Duodenal mucosa (tissue), 2 donors: ENCODE results near the gene PTGER3.

ENCODE experiments used
- H3K27ac ChIP-seq: one replicate; pipeline ENCODE4 v1.7.0; 2013; ENCODE audit warnings: low read depth, low read length
- H3K27me3 ChIP-seq, 2 donors: one replicate each; pipeline ENCODE4 v1.7.0; 2013; ENCODE audit warnings: low read length in 2 of 2, control low read depth in 1 of 2; ENCODE audit not compliant: insufficient read depth in 2 of 2, control insufficient read depth in 1 of 2
- H3K36me3 ChIP-seq, 2 donors: one replicate each; pipeline ENCODE4 v1.7.0; 2013; ENCODE audit warnings: low read length in 2 of 2, control low read depth in 1 of 2; ENCODE audit not compliant: insufficient read depth in 2 of 2, control insufficient read depth in 1 of 2
- H3K4me1 ChIP-seq, 2 donors: one replicate each; pipeline ENCODE4 v1.7.0; 2013; ENCODE audit warnings: low read length in 2 of 2, control low read depth in 1 of 2; ENCODE audit not compliant: insufficient read depth in 2 of 2, control insufficient read depth in 1 of 2
- H3K4me3 ChIP-seq, 2 donors: one replicate each; pipeline ENCODE4 v1.7.0; 2013; ENCODE audit warnings: low read length in 2 of 2, low read depth in 1 of 2
- H3K9ac ChIP-seq, 2 donors: one replicate each; pipeline ENCODE4 v1.7.0; 2013; ENCODE audit warnings: low read length in 2 of 2, low read depth in 1 of 2
- H3K9me3 ChIP-seq, 2 donors: one replicate each; pipeline ENCODE4 v1.7.0; 2013; ENCODE audit warnings: low read length in 2 of 2, control low read depth in 1 of 2; ENCODE audit not compliant: control insufficient read depth in 1 of 2

The PTGER3 gene

DNA sequence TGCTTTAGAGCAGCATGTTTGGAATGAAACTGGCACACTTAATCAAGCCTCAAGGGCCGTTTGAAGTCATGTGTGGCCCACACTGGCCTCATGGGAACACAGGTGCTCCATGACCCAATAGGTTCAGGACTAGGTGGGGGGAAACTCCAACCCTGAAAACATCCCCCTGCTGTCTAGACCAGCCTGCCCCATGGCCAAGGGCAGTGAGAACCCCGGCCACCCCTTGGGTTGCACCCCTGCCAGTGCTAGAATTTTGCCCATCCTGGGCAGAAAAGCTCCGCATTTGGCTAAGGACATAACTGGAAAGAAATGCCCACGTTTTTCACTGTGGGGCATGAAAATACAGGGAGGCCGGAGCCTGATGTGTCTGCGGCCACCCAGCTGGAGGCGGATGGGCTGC lies 6.1 kb upstream of the PTGER3 start:
- no peak overlapping the region for H3K9ac ChIP-seq
- H3K36me3 ChIP-seq: peaks cover 0 to 6% of the 10 kb centered on the region in 2 donors
- no peak overlapping the region for H3K27ac ChIP-seq
- H3K9me3 ChIP-seq: no peaks in the 10 kb centered on the region
- no peaks in the 10 kb centered on the region for H3K4me1 ChIP-seq
- peaks cover 4 to 9% of the 10 kb centered on the region in 2 donors for H3K27me3 ChIP-seq
- H3K4me3 ChIP-seq: no peak overlapping the region

DNA sequence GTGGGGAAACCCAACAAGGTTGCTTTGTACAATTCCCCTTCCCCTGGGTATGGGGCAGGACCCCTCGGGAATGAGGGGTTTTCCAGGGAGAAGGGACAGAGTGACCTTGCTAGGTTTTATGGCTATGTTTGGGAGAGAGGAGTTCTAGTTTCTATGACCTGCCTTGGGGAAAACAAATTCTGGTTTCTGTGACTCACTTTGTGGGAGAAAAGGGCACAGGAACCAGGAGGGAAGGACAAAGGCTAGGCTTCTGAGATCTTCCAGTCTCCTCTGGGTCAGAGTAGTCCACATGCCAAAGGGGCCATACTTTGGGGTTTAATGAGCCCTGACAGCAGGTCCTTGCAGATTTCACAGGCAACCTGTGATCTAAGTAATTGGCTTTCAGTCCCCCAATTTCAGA lies 5.5 kb upstream of the PTGER3 start:
- Histone ChIP-seq H3K27ac (no peak overlapping the region), H3K27me3 (peaks cover 4 to 15% of the 10 kb centered on the region in 2 donors), H3K36me3 (peaks cover 0 to 4% of the 10 kb centered on the region in 2 donors), H3K4me1 (no peaks in the 10 kb centered on the region), H3K9ac (no peak overlapping the region), H3K9me3 (no peaks in the 10 kb centered on the region), H3K4me3 (no peak overlapping the region)

DNA sequence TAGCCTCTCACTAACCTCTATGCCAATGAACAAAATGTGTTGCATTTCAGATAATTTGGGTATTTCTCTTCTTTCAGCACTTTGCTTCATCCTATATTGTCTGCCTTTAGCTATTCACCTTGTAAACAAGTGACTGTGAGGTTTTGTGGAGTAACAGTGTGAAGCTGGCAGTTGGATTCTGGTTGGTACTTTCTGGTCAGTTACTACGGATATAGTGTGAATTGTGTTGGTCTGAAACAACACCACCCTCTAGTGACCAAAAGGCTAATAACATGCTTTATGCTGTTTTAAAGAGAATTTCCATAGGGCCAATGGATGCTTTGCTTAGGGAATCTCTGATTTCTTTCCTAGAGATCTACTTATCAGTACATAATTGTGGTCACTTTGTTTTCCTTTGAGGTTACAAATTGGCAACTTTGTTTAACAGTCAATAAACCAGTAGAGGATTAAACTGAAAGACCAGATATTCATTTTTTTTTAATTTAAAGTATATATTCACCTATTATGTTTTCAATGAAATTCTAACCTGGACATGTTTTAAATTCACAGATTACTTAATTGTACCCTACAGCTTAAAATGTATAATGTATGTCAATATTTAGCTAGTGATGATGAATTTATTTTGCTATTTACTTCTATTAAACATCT lies 2.5 kb upstream of the PTGER3 start:
- H3K9ac ChIP-seq: no peak overlapping the region
- H3K9me3 ChIP-seq: no peaks in the 10 kb centered on the region
- peaks cover 5 to 17% of the 10 kb centered on the region in 2 donors for H3K4me1 ChIP-seq
- H3K27ac ChIP-seq: no peak overlapping the region
- no peak overlapping the region for H3K4me3 ChIP-seq
- H3K27me3 ChIP-seq: peaks cover 30 to 38% of the 10 kb centered on the region in 2 donors
- no peaks in the 10 kb centered on the region for H3K36me3 ChIP-seq

DNA sequence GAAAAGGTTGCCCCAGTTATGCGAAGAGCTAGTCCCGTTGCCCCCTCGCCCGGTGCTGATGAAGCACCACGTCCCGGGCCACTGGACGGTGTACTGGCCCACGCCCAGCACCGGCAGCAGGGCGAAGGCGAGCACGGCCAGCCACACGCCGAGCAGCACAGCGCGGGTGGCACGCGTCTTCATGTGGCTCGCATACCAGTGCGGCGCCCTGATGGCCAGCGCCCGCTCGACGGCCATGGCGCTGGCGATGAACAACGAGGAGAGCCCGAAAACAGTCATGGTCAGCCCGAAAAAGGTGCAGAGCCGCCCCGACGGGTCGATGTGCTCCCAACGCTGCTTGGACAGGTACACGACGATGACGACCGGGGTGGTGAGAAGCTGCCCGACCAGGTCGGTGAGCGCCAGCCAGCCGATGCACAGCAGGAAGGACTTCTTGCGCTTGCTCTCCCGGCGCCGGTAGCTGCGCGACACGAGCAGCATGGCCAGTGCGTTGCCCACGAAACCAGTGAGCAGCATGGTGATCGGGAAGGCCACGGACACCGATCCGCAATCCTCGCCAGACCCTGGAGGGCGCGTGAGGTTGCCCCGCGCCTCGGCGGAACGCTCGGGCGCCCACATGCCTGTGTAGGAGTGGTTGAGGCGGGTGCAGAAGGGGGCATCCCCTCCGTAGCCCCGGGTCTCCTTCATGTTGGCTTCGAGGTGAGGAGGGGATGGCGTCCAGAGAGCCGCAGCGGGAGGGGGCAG lies 553 bp downstream of the PTGER3 start:
- Histone ChIP-seq H3K27ac (no peak overlapping the region), H3K4me3 (peak overlapping the region; percentile 54 to 64), H3K4me1 (peaks cover 5 to 17% of the 10 kb centered on the region in 2 donors), H3K27me3 (peaks cover 30 to 38% of the 10 kb centered on the region in 2 donors), H3K9ac (no peak overlapping the region), H3K9me3 (no peaks in the 10 kb centered on the region), H3K36me3 (no peaks in the 10 kb centered on the region)

DNA sequence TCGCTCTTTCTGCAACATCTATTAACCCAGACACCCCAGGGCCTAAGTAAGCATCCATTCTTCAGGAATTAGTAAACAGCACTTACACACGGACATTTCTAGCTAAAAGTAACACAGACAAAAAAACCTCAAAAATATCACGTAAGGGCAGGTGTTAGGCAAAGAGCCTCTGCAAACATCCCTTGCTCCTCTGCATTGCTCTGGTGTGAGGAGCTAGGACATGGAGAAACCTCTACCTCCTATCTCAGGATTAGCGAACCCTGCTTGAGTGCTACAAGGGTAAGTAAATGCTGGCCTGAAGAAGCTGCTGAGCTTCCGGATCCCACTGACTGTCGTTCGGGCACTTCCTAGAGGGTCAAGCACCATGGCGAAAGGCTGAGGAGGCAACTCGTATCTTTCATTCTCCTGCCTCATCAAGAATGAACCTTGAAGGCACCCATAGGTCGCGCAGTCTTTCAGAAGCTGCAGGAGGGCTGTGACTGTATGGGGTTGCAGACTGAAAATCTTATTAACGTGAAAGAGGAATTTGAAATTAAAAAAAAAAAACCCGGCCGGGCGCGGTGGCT lies 2.1 kb downstream of the PTGER3 start:
- H3K27me3 ChIP-seq: peaks cover 30 to 42% of the 10 kb centered on the region in 2 donors
- H3K9ac ChIP-seq: no peak overlapping the region
- no peaks in the 10 kb centered on the region for H3K9me3 ChIP-seq
- no peak overlapping the region for H3K4me3 ChIP-seq
- no peak overlapping the region for H3K27ac ChIP-seq
- no peaks in the 10 kb centered on the region for H3K36me3 ChIP-seq
- peaks cover 5 to 17% of the 10 kb centered on the region in 2 donors for H3K4me1 ChIP-seq

DNA sequence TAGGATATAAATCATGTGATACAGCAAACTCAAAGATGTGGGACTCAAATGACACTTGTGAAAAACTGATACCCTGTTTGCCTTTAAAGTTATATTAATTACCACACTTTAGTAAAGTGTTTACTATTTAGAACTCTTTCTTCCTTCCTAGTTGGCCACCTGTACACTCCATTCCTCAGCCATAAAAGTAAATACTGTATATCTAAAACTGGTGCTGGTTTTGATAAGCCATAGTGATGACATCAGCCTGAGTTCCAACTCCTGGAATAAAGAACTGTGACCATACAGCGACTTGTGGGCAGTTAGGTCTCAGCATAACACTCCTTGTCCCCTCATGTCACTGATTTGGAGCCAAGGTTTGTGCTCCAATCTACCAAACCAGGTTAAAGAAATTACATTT lies 2.8 kb downstream of the PTGER3 start:
- Histone ChIP-seq H3K9me3 (no peaks in the 10 kb centered on the region), H3K4me3 (no peak overlapping the region), H3K27me3 (peaks cover 30 to 40% of the 10 kb centered on the region in 2 donors), H3K9ac (no peak overlapping the region), H3K4me1 (peaks cover 5 to 17% of the 10 kb centered on the region in 2 donors), H3K36me3 (no peaks in the 10 kb centered on the region), H3K27ac (no peak overlapping the region)

DNA sequence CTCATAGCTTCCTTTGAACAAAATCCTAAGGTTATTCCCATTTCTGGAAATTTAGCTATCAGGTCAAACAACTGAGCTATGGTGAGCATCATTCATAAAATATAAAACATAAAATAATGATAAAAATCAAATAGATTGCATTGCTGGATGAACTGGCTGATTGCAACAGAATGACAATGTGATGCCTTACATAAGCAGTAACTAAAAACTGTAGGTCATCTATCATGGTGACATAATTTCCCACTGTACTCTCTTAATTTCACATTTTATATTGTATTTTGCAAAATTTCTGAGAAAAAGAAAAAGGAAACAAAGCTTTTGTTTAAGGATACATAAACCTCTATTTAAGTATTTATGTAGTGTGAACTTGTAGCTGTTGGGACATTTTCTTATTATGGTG lies 4.6 kb downstream of the PTGER3 start:
- Histone ChIP-seq H3K9ac (no peak overlapping the region), H3K27ac (no peak overlapping the region), H3K4me3 (no peak overlapping the region), H3K9me3 (no peaks in the 10 kb centered on the region), H3K4me1 (peaks cover 5 to 17% of the 10 kb centered on the region in 2 donors), H3K27me3 (peaks cover 25 to 26% of the 10 kb centered on the region in 2 donors), H3K36me3 (no peaks in the 10 kb centered on the region)

DNA sequence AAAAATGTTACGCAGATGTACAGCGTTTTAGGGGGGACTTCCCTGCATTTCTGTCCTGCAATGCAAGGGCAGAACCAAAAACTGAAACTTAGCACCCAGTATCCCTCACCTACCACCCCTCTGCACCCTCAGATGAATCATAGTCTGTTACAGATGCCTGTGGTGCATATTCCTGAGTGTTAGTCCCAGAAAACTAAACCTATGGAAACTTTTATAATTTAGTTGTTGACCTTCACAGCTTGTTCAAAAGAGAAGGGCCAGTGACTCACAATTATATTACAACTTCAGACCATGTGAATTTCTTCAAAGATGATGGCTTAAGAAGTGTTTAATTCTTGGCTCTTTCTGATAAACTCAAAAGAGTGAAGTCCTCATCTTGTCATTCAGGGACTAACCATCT lies 5.8 kb downstream of the PTGER3 start:
- Histone ChIP-seq H3K27ac (no peak overlapping the region), H3K9me3 (no peaks in the 10 kb centered on the region), H3K4me3 (no peak overlapping the region), H3K4me1 (peaks cover 4 to 5% of the 10 kb centered on the region in 2 donors), H3K9ac (no peak overlapping the region), H3K27me3 (peaks cover 14 to 17% of the 10 kb centered on the region in 2 donors), H3K36me3 (no peaks in the 10 kb centered on the region)

DNA sequence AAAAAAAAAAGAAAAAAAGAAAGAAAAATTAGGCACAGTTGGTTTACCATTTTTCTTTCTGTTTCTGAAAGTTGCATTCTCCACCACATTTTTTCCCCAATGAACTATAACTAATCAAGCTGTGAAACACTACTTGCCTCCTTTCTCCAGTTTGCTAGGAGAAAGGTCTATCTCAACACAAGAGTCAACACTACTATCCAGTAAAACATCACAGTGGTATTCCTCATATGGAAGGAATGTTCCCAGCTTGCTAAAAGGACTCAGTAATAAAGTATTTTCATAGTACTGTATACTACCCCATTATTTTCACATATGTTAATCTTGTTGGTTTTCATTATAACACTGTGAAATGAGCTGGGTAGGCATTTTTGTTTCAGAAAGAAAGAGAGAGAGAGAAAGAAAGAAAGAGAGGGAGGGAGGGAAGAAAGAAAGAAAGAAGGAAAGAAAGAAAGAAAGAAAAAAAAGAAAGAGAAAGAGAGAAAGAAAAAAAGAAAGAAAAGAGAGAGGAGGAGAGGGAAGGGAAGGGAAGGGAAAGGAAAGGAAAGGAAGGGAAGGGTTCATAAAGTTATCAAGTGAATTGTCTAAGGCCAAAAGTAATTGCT lies 7.9 kb downstream of the PTGER3 start:
- H3K4me1 ChIP-seq: no peaks in the 10 kb centered on the region
- peaks cover 3 to 5% of the 10 kb centered on the region in 2 donors for H3K27me3 ChIP-seq
- no peak overlapping the region for H3K27ac ChIP-seq
- no peaks in the 10 kb centered on the region for H3K36me3 ChIP-seq
- H3K4me3 ChIP-seq: no peak overlapping the region
- H3K9me3 ChIP-seq: no peaks in the 10 kb centered on the region
- no peak overlapping the region for H3K9ac ChIP-seq

DNA sequence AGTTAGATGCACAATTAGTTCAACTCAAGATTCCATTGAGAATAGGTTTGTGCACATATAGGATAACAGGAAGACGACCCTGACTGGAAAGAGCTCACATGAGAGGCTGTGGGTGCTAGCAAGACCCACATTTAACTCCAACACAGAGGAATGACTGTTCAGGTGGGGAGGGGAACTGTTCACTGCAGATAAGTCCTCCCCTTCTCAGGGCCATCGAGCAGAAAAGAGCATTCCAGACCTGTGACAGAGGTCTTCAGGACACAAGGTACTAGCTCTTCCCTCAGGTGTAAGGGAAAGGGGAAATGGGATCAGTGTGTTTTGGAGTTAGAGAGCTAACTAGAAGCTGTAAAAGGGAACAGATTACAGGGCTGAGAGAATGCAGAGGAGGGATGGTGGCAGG lies 8.7 kb downstream of the PTGER3 start:
- H3K27me3 ChIP-seq: peaks cover 3 to 5% of the 10 kb centered on the region in 2 donors
- H3K4me1 ChIP-seq: no peaks in the 10 kb centered on the region
- H3K27ac ChIP-seq: no peak overlapping the region
- no peaks in the 10 kb centered on the region for H3K36me3 ChIP-seq
- H3K9ac ChIP-seq: no peak overlapping the region
- H3K9me3 ChIP-seq: no peaks in the 10 kb centered on the region
- H3K4me3 ChIP-seq: no peak overlapping the region
